ENCODE data around the gene WDR11.
"Not testable (repeated sequence)": the region's sequence is repeated elsewhere in the genome, so short reads cannot be mapped to it uniquely, and the experiment has no call there.

WDR11 gene

GRCh38 chr10:120861178-120861855 is 10.2 kb downstream of the WDR11 start:
- no peak for DNase-seq (ENCODE audit: low read depth)

GRCh38 chr10:120873741-120874140 is 22.6 kb downstream of the WDR11 start:
- DNase-seq (ENCODE audit: low read depth) = no peak

DNA sequence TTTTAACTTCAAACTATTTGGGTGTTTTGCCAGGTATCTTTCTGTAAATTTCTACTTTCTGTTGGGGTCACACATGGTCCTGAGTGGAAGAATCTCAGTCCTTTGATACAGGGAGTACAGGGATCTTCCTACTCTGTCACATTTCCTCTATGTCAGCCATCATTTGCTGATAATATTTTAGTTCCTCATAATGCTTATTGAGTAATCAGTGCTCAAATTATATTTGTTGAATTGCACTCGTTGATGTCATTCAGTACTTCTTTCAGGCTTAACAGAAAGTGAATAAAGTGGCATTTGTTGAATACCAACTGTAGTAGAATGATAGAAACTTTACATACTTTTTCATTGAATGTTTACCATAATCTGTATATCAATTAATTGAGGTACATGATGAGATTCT is 31.9 kb downstream of the WDR11 start:
- DNase-seq (ENCODE audit: low read depth) = no peak

GRCh38 chr10:120887482-120887881 is 36.3 kb downstream of the WDR11 start:
- no peak for DNase-seq (ENCODE audit: low read depth)

- no peak for DNase-seq (ENCODE audit: low read depth)
These were observed 40.2 kb downstream of the WDR11 start for GRCh38 chr10:120891365-120891764.

GRCh38 chr10:120894556-120894955 is 43.4 kb downstream of the WDR11 start:
- DNase-seq (ENCODE audit: low read depth) = no peak

DNA sequence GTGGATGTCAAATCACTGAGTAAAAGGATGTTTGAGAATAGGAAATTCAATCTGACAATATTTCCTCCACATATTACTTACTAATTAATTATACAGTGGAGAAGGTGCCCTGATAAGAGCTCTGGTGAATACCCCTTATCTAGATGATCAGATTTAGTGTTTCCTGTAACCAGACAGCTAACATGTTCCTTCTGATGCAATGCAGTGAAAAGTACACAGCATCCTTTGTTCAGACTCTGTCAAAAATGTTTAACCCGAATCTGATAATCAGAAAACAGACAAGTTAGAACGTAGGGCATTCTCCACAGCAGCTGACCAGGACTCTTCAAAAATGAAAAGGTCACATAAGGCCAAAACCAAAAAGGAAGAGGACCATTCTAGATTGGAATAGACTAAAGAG is 46.2 kb downstream of the WDR11 start:
- DNase-seq (ENCODE audit: low read depth) = no peak

GRCh38 chr10:120905268-120905667 is 54.1 kb downstream of the WDR11 start:
- DNase-seq (ENCODE audit: low read depth) = no peak

GRCh38 chr10:120917521-120918250 is 66.5 kb downstream of the WDR11 start:
- DNase-seq (ENCODE audit: low read depth) = no peak

- DNase-seq (ENCODE audit: low read depth) = not testable (repeated sequence)
These were observed 72.7 kb downstream of the WDR11 start for GRCh38 chr10:120923886-120924285.

DNA sequence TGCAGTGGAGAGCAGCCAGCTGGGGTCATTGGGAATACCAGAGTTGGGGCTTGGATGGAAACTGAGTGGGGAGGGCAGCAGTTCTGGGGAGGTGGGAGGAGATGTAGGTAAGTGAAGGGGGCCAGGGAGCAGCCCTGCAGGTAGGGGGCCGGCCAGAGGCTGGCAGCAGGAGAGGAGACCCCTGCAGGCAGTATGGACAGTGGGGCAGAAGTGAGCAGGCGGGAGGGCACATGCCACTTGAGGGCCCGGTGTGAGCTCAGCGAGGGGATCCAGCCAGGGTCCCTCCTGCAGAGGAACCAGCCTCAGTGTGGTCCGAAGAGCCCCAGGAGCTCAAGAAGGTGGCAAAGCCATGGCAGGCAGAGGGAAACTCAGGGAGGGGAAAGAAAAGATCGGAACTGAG is 75.4 kb downstream of the WDR11 start:
- no peak for DNase-seq (ENCODE audit: low read depth)

GRCh38 chr10:120927352-120927751 is 76.2 kb downstream of the WDR11 start:
- no peak for DNase-seq (ENCODE audit: low read depth)

DNA sequence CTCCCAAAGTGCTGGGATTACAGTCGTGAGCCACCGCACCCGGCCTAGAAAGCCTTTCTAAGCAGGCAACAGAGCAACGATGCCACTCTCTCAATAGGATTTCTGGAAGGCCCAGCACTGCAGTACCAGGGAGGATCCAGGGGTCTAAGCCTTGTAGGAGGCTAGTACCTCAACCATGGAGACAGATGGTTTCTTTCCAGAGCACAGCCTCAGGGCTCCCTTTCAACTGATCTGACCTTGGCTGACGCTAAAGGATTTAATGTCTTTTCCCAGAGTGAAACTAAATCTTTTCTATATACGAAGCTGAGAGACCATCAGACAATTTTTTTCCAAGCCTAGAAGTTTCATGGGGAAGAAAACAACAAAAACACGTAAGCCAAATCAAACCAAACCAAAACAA is 78.0 kb downstream of the WDR11 start:
- no peak for DNase-seq (ENCODE audit: low read depth)

DNA sequence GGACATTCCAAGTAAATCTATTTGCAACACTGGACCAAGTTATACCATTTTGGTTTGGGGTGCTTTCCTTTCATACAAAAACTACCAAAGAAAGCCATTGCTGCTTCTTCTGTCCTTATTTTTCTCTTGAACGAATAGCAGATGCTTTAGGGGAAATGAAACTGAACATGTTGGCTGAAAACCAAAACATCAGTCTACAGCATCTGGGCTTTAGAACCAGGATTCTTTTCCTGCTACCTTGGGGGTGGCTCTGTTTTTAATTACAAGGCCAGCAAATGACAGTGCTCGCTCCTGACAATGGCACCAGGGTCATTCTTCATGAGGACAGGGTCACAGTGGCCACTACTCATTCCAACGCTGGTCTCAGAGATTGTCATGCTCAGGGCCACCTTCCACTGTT is 80.3 kb downstream of the WDR11 start:
- no peak for DNase-seq (ENCODE audit: low read depth)

GRCh38 chr10:120931999-120932398 is 80.8 kb downstream of the WDR11 start:
- DNase-seq (ENCODE audit: low read depth) = no peak

GRCh38 chr10:120938822-120939221 is 87.7 kb downstream of the WDR11 start:
- no peak for DNase-seq (ENCODE audit: low read depth)

DNA sequence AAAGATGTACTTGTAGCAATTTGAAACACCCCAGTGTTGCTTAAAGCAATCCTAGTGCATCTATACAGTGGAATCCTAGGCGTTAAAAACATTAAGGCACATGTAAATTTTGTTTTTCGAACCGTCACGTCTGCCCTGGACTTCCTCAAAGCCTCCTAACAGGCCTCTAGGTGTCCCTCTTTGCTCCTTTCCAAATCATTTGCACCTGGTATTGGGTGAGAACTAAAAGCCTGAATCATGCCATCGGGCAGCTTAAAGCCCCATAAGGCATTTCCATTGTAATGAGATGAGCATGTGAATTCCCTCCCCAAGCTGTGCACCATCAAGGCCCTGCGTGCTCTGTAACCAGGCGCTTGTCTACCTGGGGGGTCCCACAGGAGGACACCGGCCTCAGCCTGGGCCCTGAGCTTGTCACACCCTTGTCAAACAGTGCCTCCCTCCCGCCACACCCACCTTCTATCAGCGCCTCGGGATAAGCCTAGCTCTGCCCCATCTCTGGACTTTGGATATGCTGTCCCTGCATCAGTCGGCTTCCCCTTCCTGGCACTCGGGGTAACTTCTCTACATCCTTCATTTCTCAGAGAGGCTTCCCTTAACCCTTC is 89.2 kb downstream of the WDR11 start:
- DNase-seq (ENCODE audit: low read depth) = no peak

DNA sequence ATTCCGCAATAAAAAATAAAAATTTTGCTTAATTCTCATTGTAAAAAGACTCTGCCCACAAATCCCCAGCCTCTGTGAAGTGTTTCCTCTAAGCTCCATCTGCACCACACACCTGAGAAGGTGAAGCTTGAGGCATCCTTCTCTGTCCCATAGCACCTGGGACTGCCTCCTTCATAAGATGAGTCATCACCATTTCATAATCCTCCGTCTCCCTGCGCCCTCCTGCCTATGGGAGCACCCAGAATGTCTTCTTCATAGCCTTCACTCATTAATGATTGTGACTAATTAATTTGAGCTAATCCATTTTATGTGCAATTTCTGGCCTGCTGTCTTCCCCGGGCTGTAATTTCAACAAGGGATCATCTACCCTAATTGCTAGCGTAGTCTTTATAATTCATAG is 90.3 kb downstream of the WDR11 start:
- DNase-seq (ENCODE audit: low read depth) = no peak

DNA sequence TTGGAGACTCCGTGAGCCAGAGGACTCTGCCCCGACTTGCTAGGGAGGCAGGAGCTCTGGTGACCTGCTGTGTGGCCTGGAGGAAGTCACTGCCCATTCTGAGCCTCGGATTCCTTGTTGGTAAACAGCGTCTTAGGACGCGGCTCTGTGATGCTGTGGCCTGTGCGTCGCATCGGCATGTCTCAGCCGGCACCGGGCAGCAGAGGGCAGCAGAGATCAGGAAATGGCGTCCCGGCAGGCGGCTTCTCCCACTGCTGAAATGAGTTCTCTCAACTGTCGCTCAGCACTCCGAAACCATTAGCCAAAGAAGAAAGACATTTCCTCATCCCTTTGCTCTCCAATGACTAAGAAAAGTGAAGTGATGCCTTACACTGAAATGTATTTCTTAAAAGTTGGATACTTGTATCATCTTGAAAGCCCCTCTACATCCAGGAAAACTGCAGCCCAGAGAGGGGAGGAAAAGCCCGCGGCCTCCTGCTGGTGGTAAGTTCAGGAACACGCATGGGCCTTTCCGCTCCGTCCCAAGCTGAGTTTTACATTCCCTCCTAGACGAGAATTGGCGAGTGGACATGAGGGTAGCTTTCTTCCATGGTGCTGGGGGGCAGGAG is 91.7 kb downstream of the WDR11 start:
- DNase-seq (ENCODE audit: low read depth) = peak; percentile 30

- no peak for DNase-seq (ENCODE audit: low read depth)
These were observed 92.4 kb downstream of the WDR11 start for GRCh38 chr10:120943542-120943941.

DNA sequence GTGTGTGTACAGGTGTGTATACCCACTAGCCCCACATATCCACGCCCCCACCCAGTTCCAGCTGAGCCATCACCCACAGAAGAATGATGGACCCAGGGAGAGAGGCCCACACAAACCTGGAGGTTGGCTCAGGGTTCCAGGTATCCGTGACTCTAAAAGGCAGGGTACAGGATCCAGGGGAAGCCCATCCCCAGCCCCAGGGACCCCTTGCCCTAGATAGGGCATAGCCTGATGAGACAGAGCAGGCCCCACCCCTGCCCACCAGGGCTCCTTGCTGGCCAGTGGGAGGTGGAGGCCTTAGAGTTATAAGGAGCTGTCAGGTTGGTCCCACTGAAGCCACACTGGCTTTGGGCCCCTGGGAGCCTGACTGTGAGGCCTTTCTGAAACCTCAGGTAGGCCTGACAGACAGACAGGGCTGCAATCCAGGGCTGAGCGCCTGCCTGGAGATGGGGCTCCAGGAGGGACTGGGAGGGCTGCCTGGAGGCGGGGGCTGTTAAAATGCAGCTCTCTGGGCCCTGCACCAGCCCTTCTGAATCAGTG is 93.5 kb downstream of the WDR11 start:
- DNase-seq (ENCODE audit: low read depth) = no peak

DNA sequence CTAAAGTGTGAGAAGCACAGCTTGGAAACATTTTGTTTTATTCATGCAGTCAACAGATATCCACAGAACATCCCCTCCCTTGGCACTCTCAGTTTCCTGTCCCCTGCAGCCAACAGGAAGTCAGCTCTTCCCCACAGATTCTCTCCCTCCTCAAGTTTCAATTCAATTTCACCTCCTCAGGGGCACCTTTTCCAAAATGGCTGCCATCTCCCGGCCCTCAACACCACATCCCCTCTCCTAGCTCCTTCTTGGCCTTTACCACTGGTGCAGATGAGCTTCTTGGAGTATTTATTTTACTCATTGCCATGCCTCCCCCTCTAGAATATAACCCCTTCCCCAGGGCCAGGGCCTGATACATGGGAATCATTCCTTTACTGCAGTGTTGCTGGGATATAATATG is 94.0 kb downstream of the WDR11 start:
- no peak for DNase-seq (ENCODE audit: low read depth)

- DNase-seq (ENCODE audit: low read depth) = no peak
These were observed 94.7 kb downstream of the WDR11 start for GRCh38 chr10:120945801-120946302.
